HEK293 (cell line): ENCODE data around the gene CCDC122.

Experiments used
- FEZF1 ChIP-seq: fragments of 450-650 bp; formaldehyde crosslinking; IDR thresholded peaks from 2 replicates; pipeline ENCODE4 v1.5.1; 2016; ENCODE audit warnings: missing biosample characterization, missing genetic modification characterization
- KLF9 ChIP-seq: fragments of 450-650 bp; formaldehyde crosslinking; IDR thresholded peaks from 2 replicates; pipeline ENCODE4 v1.5.1; 2016; ENCODE audit warnings: missing biosample characterization, missing genetic modification characterization, low read depth
- PATZ1 ChIP-seq: fragments of 450-650 bp; formaldehyde crosslinking; IDR thresholded peaks from 2 replicates; pipeline ENCODE4 v1.5.1; 2016; ENCODE audit warnings: missing biosample characterization, missing genetic modification characterization
- SALL2 ChIP-seq: fragments of 450-650 bp; formaldehyde crosslinking; IDR thresholded peaks from 2 replicates; pipeline ENCODE4 v1.5.0; 2017; ENCODE audit warnings: missing biosample characterization, mild to moderate bottlenecking, missing genetic modification characterization, borderline replicate concordance
- SP7 ChIP-seq: fragments of 450-650 bp; formaldehyde crosslinking; IDR thresholded peaks from 2 replicates; pipeline ENCODE4 v1.5.1; 2016; ENCODE audit warnings: missing biosample characterization, missing genetic modification characterization
- ZEB2 ChIP-seq: fragments of 450-650 bp; formaldehyde crosslinking; IDR thresholded peaks from 2 replicates; pipeline ENCODE4 v1.5.1; 2016; ENCODE audit warnings: missing biosample characterization, missing genetic modification characterization
- ZIC2 ChIP-seq: fragments of 450-650 bp; formaldehyde crosslinking; IDR thresholded peaks from 2 replicates; pipeline ENCODE4 v1.5.1; 2016; ENCODE audit warnings: missing biosample characterization, missing genetic modification characterization
- ZNF10 ChIP-seq: fragments of 450-650 bp; formaldehyde crosslinking; IDR thresholded peaks from 2 replicates; pipeline ENCODE4 v1.5.1; 2017; ENCODE audit warnings: missing biosample characterization, missing genetic modification characterization
- ZNF23 ChIP-seq: fragments of 450-650 bp; formaldehyde crosslinking; IDR thresholded peaks from 2 replicates; pipeline ENCODE4 v1.5.1; 2016; ENCODE audit warnings: missing biosample characterization, missing genetic modification characterization, borderline replicate concordance
- ZNF311 ChIP-seq: fragments of 450-650 bp; formaldehyde crosslinking; IDR thresholded peaks from 2 replicates; pipeline ENCODE4 v1.5.1; 2017; ENCODE audit warnings: missing biosample characterization, missing genetic modification characterization, borderline replicate concordance
- ZNF335 ChIP-seq: fragments of 450-650 bp; formaldehyde crosslinking; conservative IDR thresholded peaks from 2 replicates; pipeline ENCODE4 v1.5.1; 2016; ENCODE audit warnings: missing biosample characterization, missing genetic modification characterization
- ZNF366 ChIP-seq: fragments of 450-650 bp; formaldehyde crosslinking; conservative IDR thresholded peaks from 2 replicates; pipeline ENCODE4 v1.5.1; 2016; ENCODE audit warnings: missing biosample characterization, missing genetic modification characterization
- ZNF416 ChIP-seq: fragments of 450-650 bp; formaldehyde crosslinking; IDR thresholded peaks from 2 replicates; pipeline ENCODE4 v1.5.1; 2016; ENCODE audit warnings: missing biosample characterization, missing genetic modification characterization
- ZNF426 ChIP-seq: fragments of 450-650 bp; formaldehyde crosslinking; IDR thresholded peaks from 2 replicates; pipeline ENCODE4 v1.5.1; 2017; ENCODE audit warnings: missing biosample characterization, missing genetic modification characterization, mild to moderate bottlenecking, inconsistent platforms, moderate library complexity
- ZNF473 ChIP-seq: fragments of 450-650 bp; formaldehyde crosslinking; IDR thresholded peaks from 2 replicates; pipeline ENCODE4 v1.5.1; 2017; ENCODE audit warnings: missing biosample characterization, missing genetic modification characterization
- ZNF513 ChIP-seq: fragments of 450-650 bp; IDR thresholded peaks from 2 replicates; pipeline ENCODE4 v1.5.1; 2018; ENCODE audit warnings: missing biosample characterization, missing genetic modification characterization
- ZNF555 ChIP-seq: fragments of 450-650 bp; formaldehyde crosslinking; conservative IDR thresholded peaks from 2 replicates; pipeline ENCODE4 v1.5.1; 2017; ENCODE audit warnings: missing biosample characterization, mild to moderate bottlenecking, missing genetic modification characterization, inconsistent platforms
- ZNF580 ChIP-seq: fragments of 450-650 bp; formaldehyde crosslinking; IDR thresholded peaks from 2 replicates; pipeline ENCODE4 v1.5.1; 2016; ENCODE audit warnings: missing biosample characterization, missing genetic modification characterization
- ZNF626 ChIP-seq: fragments of 450-650 bp; sonication (Bioruptor Pico); formaldehyde crosslinking; IDR thresholded peaks from 2 replicates; pipeline ENCODE4 v1.5.1; 2018; ENCODE audit warnings: missing biosample characterization, missing genetic modification characterization, inconsistent platforms
- ZNF664 ChIP-seq: fragments of 450-650 bp; formaldehyde crosslinking; IDR thresholded peaks from 2 replicates; pipeline ENCODE4 v1.5.1; 2016; ENCODE audit warnings: missing biosample characterization, missing genetic modification characterization
- ZNF777 ChIP-seq: fragments of 450-650 bp; formaldehyde crosslinking; IDR thresholded peaks from 2 replicates; pipeline ENCODE4 v1.5.1; 2017; ENCODE audit warnings: missing biosample characterization, missing genetic modification characterization, borderline replicate concordance
- ZNF791 ChIP-seq: fragments of 450-650 bp; formaldehyde crosslinking; IDR thresholded peaks from 2 replicates; pipeline ENCODE4 v1.5.1; 2016; ENCODE audit warnings: missing biosample characterization, missing genetic modification characterization
- ZNF830 ChIP-seq: fragments of 450-650 bp; IDR thresholded peaks from 2 replicates; pipeline ENCODE4 v1.5.0; 2018; ENCODE audit warnings: missing biosample characterization, missing genetic modification characterization, low read depth, mild to moderate bottlenecking, moderate library complexity
- ZNF843 ChIP-seq: fragments of 450-650 bp; formaldehyde crosslinking; IDR thresholded peaks from 2 replicates; pipeline ENCODE4 v1.5.1; 2016; ENCODE audit warnings: missing biosample characterization, missing genetic modification characterization
- TF ChIP-seq, protein P1 (sequence below): fragments of 450-650 bp; formaldehyde crosslinking; IDR thresholded peaks from 2 replicates; pipeline ENCODE4 v1.5.1; 2016; ENCODE audit warnings: missing biosample characterization, missing genetic modification characterization
- TF ChIP-seq, protein P2 (sequence below): fragments of 450-650 bp; formaldehyde crosslinking; IDR thresholded peaks from 2 replicates; pipeline ENCODE4 v1.5.1; 2016; ENCODE audit warnings: missing biosample characterization, missing genetic modification characterization
- TF ChIP-seq, protein P3 (sequence below): fragments of 450-650 bp; formaldehyde crosslinking; IDR thresholded peaks from 2 replicates; pipeline ENCODE4 v1.5.1; 2017; ENCODE audit warnings: missing biosample characterization, missing genetic modification characterization

Gene CCDC122

DNA sequence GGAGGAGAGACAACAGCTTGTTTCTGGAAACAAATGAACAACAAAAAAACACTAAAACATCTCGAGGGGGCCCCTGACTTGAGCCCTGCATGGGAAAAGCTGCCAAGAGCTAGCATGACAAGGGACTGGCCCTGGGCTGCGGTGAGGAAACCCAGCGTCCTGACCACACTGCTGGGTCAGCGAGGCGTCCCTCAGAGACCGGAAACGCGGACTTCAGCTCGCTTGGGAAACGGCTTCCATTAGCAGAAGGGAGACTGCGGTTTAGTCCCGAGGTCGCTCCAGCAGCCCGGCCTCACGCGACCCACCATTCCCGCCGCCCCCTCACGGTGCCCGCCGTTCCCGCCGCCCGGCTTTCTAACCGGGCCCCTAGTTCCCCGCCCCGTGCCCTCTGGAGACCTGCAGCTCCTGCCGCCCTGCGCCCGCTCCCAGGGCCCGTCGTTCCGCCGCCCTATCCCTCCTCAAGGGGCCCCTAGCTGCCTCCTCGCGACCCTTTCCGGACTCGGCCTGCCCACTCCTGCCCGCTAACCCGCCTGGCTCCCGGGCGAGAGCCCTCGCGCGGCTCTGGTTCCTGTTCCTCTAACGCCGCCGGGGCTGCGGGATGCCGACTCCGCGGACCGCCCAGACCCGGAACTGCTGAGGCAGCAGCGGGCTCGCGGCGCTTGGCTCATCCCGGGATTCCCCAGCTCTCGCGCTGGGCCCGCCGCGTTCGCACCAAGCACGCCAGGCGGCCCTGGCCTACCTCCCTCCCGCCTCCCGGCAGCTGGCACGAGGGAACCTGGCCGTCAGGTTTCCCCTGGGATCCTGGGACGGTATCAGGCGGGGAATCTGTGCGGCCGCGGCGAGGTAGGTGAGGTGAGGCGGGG, at the start of gene CCDC122 (continued):
- TF ChIP-seq ZNF777 (tag by site-specific recombination) (peak; percentile 58; the same call in 1 of the 2 replicates), ZNF830 (tag by site-specific recombination) (no peak), ZNF10 (tag by site-specific recombination) (no peak), ZNF366 (tag by site-specific recombination) (no peak), ZNF311 (tag by site-specific recombination) (no peak), ZNF335 (tag by site-specific recombination) (peak; percentile 61), ZNF513 (no peak), ZNF843 (tag by site-specific recombination) (no peak), ZEB2 (tag by site-specific recombination) (peak; percentile 65), ZNF791 (tag by site-specific recombination) (no peak), SP7 (tag by site-specific recombination) (peak; percentile 37), ZNF555 (no peak), ZNF664 (no peak), ZIC2 (tag by site-specific recombination) (peak; percentile 81), ZNF426 (tag by site-specific recombination) (no peak), ZNF580 (no peak), ZNF626 (tag by site-specific recombination) (no peak), ZNF23 (no peak), KLF9 (tag by site-specific recombination) (0 out of 2 replicates have a peak, but pooled peaks have one; percentile 38), ZNF416 (no peak), ZNF473 (tag by site-specific recombination) (no peak), SALL2 (tag by site-specific recombination) (no peak), PATZ1 (tag by site-specific recombination) (peak; percentile 52; the same call in 1 of the 2 replicates), FEZF1 (tag by site-specific recombination) (no peak)
- TF ChIP-seq, protein P1, sequence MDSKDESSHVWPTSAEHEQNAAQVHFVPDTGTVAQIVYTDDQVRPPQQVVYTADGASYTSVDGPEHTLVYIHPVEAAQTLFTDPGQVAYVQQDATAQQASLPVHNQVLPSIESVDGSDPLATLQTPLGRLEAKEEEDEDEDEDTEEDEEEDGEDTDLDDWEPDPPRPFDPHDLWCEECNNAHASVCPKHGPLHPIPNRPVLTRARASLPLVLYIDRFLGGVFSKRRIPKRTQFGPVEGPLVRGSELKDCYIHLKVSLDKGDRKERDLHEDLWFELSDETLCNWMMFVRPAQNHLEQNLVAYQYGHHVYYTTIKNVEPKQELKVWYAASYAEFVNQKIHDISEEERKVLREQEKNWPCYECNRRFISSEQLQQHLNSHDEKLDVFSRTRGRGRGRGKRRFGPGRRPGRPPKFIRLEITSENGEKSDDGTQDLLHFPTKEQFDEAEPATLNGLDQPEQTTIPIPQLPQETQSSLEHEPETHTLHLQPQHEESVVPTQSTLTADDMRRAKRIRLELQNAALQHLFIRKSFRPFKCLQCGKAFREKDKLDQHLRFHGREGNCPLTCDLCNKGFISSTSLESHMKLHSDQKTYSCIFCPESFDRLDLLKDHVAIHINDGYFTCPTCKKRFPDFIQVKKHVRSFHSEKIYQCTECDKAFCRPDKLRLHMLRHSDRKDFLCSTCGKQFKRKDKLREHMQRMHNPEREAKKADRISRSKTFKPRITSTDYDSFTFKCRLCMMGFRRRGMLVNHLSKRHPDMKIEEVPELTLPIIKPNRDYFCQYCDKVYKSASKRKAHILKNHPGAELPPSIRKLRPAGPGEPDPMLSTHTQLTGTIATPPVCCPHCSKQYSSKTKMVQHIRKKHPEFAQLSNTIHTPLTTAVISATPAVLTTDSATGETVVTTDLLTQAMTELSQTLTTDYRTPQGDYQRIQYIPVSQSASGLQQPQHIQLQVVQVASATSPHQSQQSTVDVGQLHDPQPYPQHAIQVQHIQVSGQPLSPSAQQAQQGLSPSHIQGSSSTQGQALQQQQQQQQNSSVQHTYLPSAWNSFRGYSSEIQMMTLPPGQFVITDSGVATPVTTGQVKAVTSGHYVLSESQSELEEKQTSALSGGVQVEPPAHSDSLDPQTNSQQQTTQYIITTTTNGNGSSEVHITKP (tag by site-specific recombination), result no peak
- TF ChIP-seq, protein P2, sequence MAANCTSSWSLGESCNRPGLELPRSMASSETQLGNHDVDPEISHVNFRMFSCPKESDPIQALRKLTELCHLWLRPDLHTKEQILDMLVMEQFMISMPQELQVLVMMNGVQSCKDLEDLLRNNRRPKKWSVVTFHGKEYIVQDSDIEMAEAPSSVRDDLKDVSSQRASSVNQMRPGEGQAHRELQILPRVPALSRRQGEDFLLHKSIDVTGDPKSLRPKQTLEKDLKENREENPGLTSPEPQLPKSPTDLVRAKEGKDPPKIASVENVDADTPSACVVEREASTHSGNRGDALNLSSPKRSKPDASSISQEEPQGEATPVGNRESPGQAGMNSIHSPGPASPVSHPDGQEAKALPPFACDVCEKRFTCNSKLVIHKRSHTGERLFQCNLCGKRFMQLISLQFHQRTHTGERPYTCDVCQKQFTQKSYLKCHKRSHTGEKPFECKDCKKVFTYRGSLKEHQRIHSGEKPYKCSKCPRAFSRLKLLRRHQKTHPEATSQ, result no peak
- TF ChIP-seq, protein P3, sequence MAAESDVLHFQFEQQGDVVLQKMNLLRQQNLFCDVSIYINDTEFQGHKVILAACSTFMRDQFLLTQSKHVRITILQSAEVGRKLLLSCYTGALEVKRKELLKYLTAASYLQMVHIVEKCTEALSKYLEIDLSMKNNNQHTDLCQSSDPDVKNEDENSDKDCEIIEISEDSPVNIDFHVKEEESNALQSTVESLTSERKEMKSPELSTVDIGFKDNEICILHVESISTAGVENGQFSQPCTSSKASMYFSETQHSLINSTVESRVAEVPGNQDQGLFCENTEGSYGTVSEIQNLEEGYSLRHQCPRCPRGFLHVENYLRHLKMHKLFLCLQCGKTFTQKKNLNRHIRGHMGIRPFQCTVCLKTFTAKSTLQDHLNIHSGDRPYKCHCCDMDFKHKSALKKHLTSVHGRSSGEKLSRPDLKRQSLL (tag by site-specific recombination), result no peak
